HG02981 (cell line): ENCODE results near the gene VSIG10L.

Experiments used
- ATAC-seq: cut with Tn5 transposase; IDR thresholded peaks from one replicate; pipeline ENCODE4 v1.9.1; 2021; ENCODE audit warnings: mild to moderate bottlenecking, moderate library complexity; ENCODE audit not compliant: unreplicated experiment

Gene VSIG10L

GRCh38 chr19:51339313-51339686, 2.6 kb downstream of the VSIG10L start:
- ATAC-seq: no peak

- peak; percentile 64 for ATAC-seq
Measured at GRCh38 chr19:51338563-51339312, 3.2 kb downstream of the VSIG10L start.

- no peak for ATAC-seq
Measured at GRCh38 chr19:51337861-51338562, 3.9 kb downstream of the VSIG10L start.

GRCh38 chr19:51337141-51337860, 4.6 kb downstream of the VSIG10L start:
- ATAC-seq: no peak

- no peak for ATAC-seq
Measured at GRCh38 chr19:51333836-51334460, 8.0 kb downstream of the VSIG10L start.

GRCh38 chr19:51331716-51332115, 10.2 kb downstream of the VSIG10L start:
- no peak for ATAC-seq

- ATAC-seq: no peak
Measured at GRCh38 chr19:51331193-51331592, 10.7 kb downstream of the VSIG10L start.

- no peak for ATAC-seq
Measured at GRCh38 chr19:51330366-51330765, 11.6 kb downstream of the VSIG10L start.

- ATAC-seq: no peak
Measured at GRCh38 chr19:51329411-51329810, 12.5 kb downstream of the VSIG10L start.

GRCh38 chr19:51327066-51328001, 14.6 kb downstream of the VSIG10L start:
- no peak for ATAC-seq

GRCh38 chr19:51326216-51327065, 15.5 kb downstream of the VSIG10L start:
- no peak for ATAC-seq

GRCh38 chr19:51325161-51325976, 16.6 kb downstream of the VSIG10L start:
- no peak for ATAC-seq

- ATAC-seq: no peak
Measured at GRCh38 chr19:51324167-51324481, 17.8 kb downstream of the VSIG10L start.

GRCh38 chr19:51323481-51324166, 18.3 kb downstream of the VSIG10L start:
- no peak for ATAC-seq

- ATAC-seq: no peak
Measured at GRCh38 chr19:51321799-51322198, 20.1 kb downstream of the VSIG10L start.

GRCh38 chr19:51320280-51320657, 21.7 kb downstream of the VSIG10L start:
- ATAC-seq: no peak

- no peak for ATAC-seq
Measured at GRCh38 chr19:51319649-51320279, 22.2 kb downstream of the VSIG10L start.
